Activated CD8-positive, alpha-beta memory T cell treated with anti-CD3 and anti-CD28 coated beads for 4 hours (primary cell): ENCODE data around the gene DPH3.

Experiments
- DNase-seq, 2 donors: peaks; one replicate each; pipeline ENCODE4 v3.0.0-alpha.2; 2020; ENCODE audit warnings: low read depth in 2 of 2

The DPH3 gene

DNA sequence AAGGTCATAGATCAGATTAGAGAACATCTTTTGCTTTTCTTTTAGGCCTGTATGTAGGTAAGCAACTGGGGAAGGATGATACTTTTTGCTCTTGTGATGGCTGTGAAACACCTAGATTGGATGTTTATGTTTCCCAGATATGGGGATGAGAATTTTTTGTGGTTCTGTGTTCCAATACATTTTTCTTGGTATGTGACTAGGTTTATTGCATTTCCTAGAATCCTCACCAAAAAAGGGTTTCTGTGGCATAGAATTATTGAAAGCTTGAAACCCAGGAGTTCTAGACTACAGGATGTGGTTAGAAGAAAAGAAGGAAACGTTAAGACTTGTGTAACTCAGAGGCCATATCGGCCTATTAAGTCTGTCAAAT is 26.1 kb upstream of the DPH3 start:
- DNase-seq = no peak

DNA sequence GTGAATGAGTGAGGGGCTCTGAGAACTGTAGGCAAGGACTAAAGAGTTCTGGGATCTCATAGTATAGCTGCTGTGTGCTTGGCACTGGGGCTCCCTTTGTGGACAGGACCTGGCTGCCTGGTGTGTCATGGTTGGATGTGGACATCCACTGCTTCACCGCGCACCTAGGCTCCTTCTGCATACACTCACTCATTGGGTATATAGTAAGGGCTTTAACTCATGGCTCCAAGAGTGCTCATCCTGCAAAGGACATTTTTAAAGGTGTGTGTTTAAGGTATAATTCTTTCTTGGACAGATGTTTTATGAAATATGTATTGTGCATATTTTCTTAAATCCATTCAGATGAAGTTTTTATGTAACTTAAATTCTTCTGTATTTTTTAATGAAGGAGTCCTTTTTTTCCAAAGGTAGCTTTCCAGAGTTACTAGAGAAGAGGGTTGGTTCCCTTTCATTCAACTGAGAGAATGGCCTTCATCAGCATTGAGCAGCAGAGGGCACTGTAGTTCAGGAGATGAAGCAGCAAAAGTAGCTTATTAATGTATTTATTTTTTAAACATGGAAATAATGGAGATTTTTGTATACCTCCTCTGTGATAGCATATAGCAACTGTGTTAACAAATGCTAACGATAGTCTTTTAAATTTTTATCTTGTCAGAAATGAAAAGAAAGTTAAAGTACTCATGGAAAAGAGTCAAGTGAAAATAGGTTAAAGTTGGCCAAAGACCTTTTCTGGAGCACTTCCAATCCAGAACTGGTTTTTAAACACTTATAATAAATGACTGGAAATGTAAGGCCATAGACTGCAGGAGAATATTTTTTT is 25.5 kb upstream of the DPH3 start:
- no peak for DNase-seq

DNA sequence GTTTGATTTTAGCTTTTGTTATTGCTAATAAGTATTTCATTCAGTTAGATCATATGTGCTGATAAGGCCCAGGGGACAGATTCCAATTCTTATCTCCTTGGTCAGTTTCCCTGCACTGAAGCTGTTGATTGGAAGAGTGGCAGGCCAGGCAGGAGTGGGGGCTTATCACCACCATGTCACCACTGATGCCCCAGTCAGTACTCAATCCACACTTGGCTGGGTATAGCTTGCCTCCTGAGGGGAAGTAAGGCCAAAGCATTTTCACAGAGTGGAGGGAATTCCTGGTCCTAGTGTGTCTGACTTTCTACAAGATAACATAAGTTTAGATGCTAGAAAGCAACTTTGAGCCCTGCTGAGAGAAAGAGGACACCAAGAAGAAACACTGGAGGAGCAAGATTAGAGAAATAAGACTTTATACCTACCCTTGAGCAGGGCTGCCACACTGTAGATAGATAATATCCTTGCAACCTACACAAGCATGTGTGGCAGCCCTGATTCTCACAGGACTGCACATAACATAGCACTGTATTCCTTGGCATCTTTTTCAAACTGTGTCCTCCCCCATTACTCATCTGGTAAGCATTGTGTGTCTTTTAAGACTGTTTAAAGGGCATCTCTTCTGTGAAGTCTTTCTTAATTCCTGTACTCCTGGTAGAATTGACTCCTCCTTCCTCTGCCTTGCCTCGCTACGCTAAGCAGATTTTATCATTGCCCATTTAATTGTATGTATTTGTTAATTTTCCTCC is 24.6 kb upstream of the DPH3 start:
- DNase-seq = no peak

DNA sequence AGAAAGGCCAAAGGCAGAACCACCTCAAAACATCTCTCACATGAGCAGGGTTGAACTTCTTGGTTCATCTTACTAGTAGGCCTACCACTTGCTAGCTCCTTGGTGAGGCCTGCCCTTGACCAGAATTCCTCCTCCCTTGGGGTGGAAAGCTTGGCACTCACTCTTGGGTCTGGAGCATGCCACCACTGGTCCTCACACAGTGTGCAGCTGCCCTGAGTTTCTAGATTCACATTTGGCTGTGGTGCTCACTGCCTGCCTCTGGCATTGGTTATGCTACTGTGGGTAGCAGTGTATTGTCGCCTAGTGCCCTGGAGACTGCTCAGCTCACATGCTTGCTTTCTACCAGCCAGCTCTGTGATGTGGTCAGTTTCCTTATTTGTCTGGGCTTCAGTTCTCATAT is 23.9 kb upstream of the DPH3 start:
- DNase-seq = no peak

DNA sequence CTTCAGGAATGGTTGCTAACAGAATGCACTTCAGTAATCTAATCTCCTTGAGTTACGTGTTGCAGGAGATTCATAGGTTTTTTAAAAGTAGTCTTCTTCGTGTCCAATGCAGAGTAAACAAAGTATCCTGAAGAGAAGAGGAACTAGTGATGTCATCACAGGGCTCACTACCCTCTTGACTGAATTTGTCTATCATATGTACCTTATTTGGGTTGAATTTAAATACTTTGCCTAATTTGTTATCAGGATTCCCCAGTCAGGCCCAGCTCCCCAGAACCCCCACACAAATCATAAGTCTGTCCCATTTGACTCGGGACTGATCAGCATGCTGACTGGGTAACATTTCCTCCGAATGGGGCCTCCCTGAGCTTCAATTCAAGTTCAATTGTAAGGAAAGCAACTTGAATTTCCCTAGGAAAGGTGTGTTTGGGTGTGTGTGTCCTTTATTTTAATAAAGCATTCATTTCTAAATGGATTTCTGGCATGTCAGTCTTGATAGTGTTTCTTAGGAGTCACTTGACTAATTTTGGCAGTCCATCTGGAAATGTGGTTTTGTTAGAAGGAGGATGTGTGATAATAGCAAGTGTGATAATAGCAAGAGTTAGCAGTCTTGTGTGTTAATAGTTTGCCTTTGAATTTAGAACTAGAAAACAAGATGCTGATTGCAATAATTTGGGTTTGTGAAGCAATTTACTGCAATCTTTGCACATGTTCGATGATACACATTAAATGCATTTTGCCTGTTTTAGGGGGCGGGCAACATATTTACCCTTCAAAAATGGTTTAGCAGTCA is 22.2 kb upstream of the DPH3 start:
- DNase-seq = no peak

DNA sequence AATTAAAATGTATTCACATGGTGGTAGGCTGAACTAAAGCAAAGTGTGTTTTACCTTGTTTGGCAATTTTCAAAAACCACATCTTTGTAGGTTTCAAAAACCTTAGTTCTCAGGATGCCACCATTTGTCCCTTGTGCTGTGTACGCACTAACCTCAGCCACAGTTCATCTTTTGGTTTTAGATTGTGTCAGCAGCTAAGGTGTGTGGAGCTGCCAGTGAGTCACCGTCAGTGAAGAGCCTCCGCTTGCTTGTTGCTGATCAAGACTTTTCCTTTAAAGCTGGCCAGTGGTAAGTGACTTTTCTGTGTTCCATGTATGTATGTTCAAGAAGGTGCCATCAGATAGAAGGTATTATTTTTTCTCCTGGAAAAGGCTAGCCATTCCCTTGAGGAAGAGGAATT is 21.4 kb upstream of the DPH3 start:
- DNase-seq = peak; percentile 32 to 59

DNA sequence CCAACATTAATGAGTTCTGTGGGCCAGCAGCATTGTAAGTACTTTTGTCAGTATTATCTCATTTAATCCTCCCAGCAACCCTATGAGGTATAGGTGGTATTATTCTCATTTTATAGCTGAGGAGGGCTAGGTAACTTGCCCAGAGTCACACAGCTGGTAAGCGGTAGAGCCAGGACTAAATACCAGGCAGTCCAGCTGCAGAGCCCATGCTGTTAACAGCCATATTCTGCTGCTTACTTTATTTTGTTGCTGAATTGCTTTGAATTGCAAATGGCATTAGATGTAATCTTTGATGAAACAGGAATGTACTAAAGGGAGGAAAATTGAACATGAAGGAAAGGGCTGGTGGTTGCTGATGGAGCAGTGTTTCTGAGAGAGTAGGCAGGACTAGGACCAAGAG is 19.9 kb upstream of the DPH3 start:
- no peak for DNase-seq

DNA sequence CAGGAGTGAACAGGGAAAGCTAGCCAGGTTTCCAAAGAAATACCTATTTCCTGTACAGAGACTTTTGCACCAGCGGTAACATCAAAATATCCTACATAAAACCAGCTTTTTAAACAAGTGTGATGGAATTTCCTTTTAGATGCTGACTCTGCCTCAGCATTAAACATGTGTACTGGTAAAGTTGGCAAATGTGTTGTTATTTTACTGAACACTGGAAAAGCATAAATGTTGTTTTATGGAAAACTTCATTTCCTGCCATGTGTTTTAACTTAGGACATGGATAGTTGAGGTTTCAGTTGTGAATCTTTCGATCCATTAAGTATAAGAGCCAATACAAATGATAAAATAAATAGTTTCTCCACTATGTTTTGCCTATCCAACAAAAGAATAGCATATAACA is 15.9 kb upstream of the DPH3 start:
- DNase-seq = no peak

DNA sequence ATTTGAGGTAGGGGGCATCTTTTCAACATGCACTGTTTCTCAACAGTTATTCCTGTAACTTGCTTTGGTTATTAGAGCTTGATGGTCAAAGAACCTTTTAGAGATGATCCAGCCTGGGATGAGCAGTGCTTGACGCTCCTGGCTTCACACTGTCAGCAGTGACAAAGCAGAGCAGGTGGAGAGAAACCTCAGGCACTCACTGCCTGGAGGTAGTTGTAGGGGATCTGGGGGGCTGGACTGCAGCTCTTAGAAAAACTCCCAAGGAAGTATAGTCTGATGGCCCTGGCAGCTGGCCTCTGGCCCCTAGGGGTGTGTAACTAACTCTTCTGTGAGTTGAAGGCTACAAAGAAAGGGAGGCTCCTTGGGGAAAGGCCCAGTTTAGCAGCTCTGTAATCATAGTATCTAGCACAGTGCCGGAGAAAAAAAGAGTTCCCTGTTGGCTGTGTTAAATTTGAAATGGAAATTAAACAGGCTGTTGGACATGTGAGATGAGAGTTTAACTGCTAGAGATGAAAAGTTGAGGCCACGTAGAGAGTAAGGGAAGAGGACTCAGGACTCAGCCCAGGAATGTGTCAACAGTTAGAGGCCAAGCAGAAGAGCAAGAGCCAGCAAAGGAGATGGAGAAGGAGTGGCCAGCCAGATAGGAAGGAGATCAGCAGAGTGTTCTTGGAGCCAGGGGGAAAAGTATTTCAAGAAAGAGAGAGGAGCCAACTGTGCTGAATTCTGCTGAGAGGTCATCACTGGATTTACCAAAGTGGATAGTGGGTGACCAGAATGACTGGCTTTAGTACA is 14.5 kb upstream of the DPH3 start:
- no peak for DNase-seq

DNA sequence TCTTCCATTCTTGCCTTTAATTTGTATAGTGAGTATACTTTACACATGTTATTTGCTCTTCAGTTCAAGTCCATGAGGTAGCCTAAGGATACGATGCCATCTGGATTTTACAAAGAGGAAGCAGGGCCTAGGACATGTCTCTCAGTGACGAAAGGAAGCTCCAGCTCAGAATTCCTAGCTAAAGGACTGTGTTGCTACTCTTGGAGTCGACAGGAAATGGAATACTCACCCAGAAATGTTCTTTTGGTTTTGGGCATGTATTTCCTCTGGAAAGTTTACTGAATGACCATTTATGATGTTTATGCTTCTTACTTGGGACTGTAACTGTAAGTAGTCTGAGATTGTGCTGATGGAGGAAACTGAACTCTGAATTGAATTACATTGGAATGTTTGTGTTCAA is 12.7 kb upstream of the DPH3 start:
- DNase-seq = no peak

DNA sequence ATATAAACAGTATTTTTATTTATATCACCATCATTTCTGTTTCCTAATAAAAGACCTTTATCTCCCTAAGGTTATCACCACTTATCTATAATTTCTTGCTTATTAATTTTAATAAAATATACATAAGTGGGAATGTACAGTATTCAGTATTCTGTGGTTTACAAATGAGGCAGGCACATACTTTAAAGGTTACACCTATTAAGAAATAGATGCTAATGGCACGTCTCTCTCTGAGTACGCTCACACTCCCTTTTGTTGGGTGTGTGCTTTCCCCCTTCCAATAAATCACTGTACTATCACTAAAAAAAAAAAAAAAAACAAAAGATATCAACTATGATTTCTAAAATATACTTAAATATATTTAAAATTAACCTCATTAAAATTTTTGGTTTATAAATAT is 9.1 kb upstream of the DPH3 start:
- DNase-seq = no peak

DNA sequence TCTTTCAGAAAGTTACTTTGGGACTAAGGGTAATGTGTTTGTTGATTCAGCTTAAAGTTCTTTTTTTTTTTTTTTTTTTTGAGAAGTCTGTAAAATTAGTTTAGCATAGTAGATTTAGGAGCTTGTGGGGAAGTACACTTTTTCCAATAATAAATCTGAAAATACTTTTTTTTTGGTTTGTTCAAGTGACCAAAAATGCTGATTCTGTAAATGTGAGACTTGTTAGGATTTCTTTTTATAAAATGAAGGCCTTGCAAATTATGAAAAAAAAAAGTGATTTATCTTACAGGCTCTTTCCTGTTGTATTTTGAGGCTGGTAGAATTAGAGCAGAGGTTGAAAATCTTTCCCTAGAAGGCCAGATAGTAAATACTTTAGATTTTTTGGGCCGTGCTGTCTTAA is 7.8 kb upstream of the DPH3 start:
- no peak for DNase-seq

DNA sequence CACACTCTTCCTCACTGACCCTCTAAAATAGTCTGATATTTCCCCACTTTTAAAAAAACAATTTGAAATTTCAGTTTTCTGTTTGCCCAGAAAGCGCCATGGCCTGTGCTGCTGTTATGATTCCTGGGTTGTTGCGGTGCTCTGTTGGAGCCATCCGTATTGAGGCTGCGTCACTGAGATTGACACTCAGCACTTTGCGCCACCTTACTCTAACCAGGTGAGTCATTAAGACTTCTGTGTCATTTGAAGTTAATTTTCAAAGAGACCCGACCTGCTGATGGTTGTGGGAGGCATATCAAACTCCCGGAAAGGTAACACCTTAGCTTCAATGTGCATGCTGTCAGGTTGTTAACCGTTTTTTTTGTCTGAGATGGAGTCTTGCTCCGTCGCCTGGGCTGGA is 6.1 kb upstream of the DPH3 start:
- no peak for DNase-seq

DNA sequence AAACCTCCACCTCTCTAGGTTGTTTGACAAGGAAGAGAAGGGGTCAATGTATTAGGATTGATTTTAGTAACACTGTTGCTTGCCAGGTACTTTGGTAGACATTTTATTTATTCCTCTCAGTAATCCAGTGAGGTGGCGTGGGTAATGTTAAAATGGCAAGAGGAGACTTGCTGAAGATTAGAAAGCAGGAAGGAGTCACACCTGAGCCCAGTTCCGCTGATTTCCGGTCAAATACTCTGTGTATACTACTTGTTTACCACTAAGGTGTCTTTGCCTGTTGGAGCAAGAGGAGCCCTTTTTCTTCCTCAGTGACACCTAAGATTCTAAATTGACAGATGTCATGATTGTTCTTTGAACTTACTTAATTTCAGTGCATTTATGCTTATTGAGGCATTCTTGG is 2.0 kb upstream of the DPH3 start:
- DNase-seq = no peak

DNA sequence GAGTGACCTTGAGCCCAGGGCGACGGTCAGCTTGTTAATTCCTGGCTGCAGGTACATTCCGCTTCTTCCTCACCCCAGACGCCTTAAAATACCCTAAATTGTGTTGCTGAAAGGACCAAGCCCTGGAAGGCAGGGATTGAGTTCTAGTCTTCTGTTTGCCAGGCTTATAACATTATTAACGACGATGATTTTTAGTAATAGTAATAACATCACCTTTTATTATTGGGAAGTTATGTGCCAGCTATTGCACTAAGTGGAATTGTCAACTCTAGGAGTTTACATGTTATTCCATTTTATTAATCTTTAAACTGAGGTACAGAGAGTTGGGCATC is 678 bp upstream of the DPH3 start:
- DNase-seq = no peak

DNA sequence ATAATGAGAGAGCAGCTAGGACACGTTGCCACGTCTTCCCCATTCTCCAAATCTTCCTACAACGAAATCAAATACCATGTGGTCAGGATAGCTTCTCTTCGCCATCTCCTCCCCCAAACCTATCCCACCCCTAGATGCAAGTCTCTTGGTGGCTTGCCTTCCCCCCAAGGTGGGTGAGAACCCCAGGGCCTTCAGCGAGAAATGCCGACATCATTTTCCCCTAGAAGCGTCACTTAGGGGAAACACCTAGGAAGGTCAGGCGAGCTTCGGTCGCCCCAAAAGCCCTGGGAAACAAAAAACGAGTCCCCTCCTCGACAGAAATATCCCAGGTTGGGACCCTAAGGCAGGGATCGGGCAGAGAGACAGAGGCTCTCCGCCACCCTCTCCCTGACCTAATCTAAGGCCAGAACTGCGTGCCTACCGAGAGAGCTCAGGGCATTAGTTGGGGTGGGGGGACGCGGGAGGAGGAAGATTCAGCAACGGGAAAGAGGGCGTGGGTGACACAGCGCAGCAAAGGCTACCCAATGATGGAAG is 502 bp downstream of the DPH3 start:
- DNase-seq = no peak

DNA sequence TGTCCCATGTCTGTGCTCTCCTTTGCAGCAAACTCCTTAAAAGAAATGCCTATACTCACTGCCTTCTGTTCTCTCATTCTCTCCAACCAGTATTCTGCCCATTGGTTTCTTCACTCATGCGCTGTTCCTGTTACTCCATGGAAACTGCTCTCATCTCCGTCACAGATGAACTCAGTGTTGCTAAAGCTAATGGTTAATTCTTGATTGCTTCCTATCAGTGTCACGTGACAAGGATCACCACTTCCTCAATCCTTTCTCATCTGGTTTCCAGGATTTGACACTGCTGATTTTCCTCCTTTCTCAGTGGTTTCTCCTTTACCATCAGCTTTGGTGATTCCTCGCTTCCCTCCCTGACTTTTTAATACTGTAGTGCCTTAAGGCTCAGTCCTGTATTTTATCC is 2.6 kb downstream of the DPH3 start:
- DNase-seq = no peak

DNA sequence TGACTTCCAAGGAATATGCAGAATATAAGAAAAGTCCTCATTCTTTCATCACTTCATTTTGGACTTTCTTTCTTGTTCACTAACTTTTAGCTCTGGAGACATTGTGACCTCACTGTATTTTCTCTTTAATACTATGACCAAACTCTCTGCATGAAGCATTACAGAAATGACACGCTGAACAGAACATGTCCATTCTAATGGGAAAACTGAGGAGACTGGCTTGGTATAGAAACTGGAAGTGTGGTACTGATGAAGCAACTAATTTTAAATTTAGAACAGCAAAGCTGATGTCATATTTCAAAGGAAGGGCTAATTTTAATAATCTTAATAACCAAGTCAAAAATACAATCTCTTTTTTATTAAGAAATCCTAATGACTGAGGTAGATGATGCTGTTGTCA is 4.7 kb downstream of the DPH3 start:
- DNase-seq = no peak

DNA sequence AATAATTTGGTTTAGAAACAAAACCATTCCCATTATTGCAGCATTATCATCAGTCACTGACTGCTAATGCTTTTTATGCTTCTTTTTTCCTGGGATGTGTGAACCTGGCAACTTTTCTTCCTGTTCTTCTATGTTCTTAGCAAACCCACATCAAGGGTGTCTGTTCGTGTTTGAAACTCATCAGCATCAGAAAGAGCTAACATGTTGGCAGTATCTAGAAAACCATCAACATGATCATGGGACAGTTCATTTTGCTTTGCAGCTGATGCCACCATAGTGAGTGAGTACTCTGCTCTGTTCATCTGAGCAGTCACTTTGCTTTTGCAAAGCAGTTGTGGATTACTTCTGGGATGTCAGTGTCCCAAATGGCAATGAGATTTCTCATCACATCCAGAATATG is 5.9 kb downstream of the DPH3 start:
- DNase-seq = no peak

DNA sequence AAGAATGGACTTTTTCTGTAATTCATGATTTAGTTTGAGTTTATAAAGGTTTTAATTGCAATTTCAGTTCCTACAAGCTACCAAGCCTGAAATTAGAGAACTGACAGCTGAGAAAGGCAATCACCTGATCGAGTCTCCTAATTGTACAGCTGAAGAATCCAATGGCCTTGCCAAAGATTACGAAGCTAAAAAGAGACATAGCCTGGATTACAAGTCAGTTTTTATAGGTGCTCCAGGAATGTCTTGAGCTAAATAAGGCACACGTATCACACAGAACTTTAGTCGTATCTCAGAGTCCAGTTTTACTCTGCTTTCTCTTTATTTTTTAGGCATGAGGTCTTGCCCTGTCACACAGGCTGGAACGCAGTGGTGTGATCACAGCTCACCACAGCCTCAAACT is 6.6 kb downstream of the DPH3 start:
- no peak for DNase-seq

DNA sequence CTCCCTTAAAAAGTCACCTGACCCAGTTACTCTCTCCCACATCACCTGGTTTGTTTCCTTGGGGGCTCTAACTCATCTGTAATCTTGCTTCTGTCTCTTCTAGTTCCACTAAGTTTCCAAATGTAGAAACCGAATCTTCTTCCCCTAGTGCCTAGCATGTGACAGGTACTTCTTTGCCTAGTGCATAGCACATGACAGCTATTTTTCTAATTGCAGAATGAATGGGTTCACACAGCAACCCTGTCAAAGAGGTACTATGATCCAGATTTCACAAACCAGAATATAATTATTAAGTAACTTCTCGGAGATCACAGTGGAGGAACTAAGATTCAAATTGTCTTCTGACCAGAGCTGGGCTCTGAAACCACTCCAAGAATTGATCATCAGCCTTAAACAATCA is 7.4 kb downstream of the DPH3 start:
- no peak for DNase-seq

DNA sequence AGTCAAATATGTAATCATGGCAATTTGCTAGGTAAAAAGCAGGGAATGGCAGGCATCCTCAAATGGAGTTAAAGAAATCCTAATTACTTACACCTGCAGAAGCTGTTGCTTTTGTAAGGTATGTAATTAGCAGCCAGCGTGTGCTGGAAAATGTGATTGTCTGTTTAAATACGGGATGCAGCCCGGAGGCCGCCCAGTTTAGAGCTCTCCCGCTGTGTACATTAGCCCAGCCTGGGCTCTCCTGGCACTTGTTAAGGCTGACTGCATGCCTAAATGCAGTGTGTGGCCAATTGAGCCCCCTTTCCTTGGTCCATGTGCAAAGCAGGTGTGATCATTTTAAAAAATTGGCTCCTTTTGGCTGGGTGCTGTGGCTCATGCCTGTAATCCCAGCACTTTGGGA is 9.0 kb downstream of the DPH3 start:
- no peak for DNase-seq
